Activated CD8-positive, alpha-beta memory T cell treated with anti-CD3 and anti-CD28 coated beads, Interleukin-2, amount 10 ng/mL, durations not matched to agents 7 days and 5 days (primary cell): ENCODE measurements around the gene TMEM254. TPM values are rescaled to one million over a fixed set of nuclear protein-coding genes. Genes with fewer than 3 reads are reported as not detected.
"Not testable (repeated sequence)": the region's sequence is repeated elsewhere in the genome, so short reads cannot be mapped to it uniquely, and the experiment has no call there.

Source experiments
- ATAC-seq: fragments of 150-1000 bp; cut with Tn5 transposase; one replicate; pipeline ENCODE4 v1.10.0; 2021; ENCODE audit warnings: moderate library complexity
- CTCF ChIA-PET: fragments of 350-600 bp; sonication (Branson Sonifier 250); formaldehyde crosslinking; loops from one replicate; lab custom pipeline; 2021; ENCODE audit warnings: antibody characterized with exemption; lab: Charles Lee
- DNase-seq: peaks from one replicate; pipeline ENCODE4 v3.0.0-alpha.2; 2020
- H3K27ac Mint-ChIP-seq: one replicate; pipeline ENCODE4 v1.8.0; 2021; ENCODE audit warnings: mild to moderate bottlenecking, mixed read lengths
- H3K27me3 Mint-ChIP-seq: one replicate; pipeline ENCODE4 v1.8.0; 2021; ENCODE audit warnings: mixed read lengths
- H3K36me3 Mint-ChIP-seq: one replicate; pipeline ENCODE4 v1.8.0; 2021; ENCODE audit warnings: mild to moderate bottlenecking, mixed read lengths
- H3K4me1 Mint-ChIP-seq: one replicate; pipeline ENCODE4 v1.8.0; 2021; ENCODE audit warnings: mixed read lengths
- H3K4me3 Mint-ChIP-seq: one replicate; pipeline ENCODE4 v1.8.0; 2021; ENCODE audit warnings: mild to moderate bottlenecking, moderate library complexity, mixed read lengths
- H3K9me3 Mint-ChIP-seq: one replicate; pipeline ENCODE4 v1.8.0; 2022; ENCODE audit warnings: low read depth, mixed read lengths
- total RNA-seq, 2 experiments: library from RNA; stranded (reverse); gene quantifications; one replicate each; pipeline ENCODE4 v1.2.3, GENCODE V29; 2021

TMEM254 gene, protein sequence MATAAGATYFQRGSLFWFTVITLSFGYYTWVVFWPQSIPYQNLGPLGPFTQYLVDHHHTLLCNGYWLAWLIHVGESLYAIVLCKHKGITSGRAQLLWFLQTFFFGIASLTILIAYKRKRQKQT
- 10 to 100 TPM; 12.4 to 13.9 TPM for total RNA-seq

- H3K27ac Mint-ChIP-seq: peak within 1 kb of the TSS; percentile 95
- peak within 1 kb of the TSS; percentile 98 for H3K4me3 Mint-ChIP-seq
- ATAC-seq: peak; percentile 89
- H3K9me3 Mint-ChIP-seq: no peaks in the 10 kb centered on the region
- H3K36me3 Mint-ChIP-seq: peaks cover 3% of the 10 kb centered on the region
- H3K4me1 Mint-ChIP-seq: peaks cover 24% of the 10 kb centered on the region
- CTCF ChIA-PET: interaction anchor here (0.8 to 4.0 kb wide), 7 partner anchors 9 to 65 kb away, joined by 3 to 12 read pairs (median 6); no protein-coding TSS in a partner anchor
- DNase-seq: peak; percentile 94
- H3K27me3 Mint-ChIP-seq: no peaks in the 10 kb centered on the region
These were observed at the start of gene TMEM254 for GRCh38 chr10:80078448-80079311. Gene TMEM254, plus strand, starts transcription at chr10:80078665. Its CDS starts 35 bp downstream, at chr10:80078700.

DNA sequence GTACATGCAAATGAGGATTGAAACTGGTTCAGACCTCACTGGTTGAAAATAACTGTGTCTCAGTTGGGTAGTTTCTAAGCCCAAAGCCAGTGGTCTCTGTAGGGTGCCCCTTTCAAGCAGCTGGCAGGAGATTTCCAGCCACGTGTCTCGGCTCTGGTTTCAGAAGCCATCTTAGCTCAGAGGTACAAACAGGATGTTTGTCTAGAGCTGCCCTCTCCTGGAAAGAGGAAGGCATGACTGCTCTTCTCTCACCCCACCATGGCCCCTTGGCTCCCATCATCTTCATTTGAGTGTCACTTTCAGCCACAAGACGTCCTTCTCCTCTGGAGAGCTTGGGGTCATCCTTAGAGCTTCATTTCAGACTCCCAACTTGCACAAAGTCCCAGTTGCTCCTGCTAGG, 49.3 kb upstream of the TMEM254 start:
- H3K4me3 Mint-ChIP-seq, DNase-seq, CTCF ChIA-PET, H3K27ac Mint-ChIP-seq, H3K36me3 Mint-ChIP-seq, H3K4me1 Mint-ChIP-seq, H3K9me3 Mint-ChIP-seq, ATAC-seq, H3K27me3 Mint-ChIP-seq: not testable (repeated sequence)

GRCh38 chr10:80029865-80030264, 48.6 kb upstream of the TMEM254 start:
- ATAC-seq, H3K9me3 Mint-ChIP-seq, DNase-seq, H3K36me3 Mint-ChIP-seq, H3K27ac Mint-ChIP-seq, H3K4me3 Mint-ChIP-seq, H3K4me1 Mint-ChIP-seq, CTCF ChIA-PET: not testable (repeated sequence)
- peaks cover 10% of the 10 kb centered on the region for H3K27me3 Mint-ChIP-seq

DNA sequence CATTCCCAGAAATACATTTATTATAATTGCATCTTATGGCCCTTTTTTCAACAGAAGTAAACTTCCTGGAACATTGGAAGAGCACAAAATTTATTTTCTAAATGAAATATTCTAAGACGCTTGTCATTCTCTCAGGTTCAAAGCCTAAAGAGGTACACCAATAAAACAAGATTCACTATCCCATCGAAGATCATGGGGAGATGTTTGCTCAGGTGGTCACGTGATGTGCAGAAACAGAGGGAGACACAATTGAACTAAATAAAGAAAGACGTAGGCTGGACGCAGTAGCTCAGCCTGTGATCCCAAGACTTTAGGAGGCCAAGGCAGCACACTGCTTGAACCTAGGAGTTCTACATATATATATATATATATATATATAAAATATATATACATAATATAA, 46.0 kb upstream of the TMEM254 start:
- no peak for ATAC-seq
- no peaks in the 10 kb centered on the region for H3K4me1 Mint-ChIP-seq
- CTCF ChIA-PET: no interaction called here
- H3K9me3 Mint-ChIP-seq: no peaks in the 10 kb centered on the region
- no peaks in the 10 kb centered on the region for H3K36me3 Mint-ChIP-seq
- no peak for DNase-seq
- no peak overlapping the region for H3K4me3 Mint-ChIP-seq
- no peak overlapping the region for H3K27ac Mint-ChIP-seq
- peaks cover 7% of the 10 kb centered on the region for H3K27me3 Mint-ChIP-seq

DNA sequence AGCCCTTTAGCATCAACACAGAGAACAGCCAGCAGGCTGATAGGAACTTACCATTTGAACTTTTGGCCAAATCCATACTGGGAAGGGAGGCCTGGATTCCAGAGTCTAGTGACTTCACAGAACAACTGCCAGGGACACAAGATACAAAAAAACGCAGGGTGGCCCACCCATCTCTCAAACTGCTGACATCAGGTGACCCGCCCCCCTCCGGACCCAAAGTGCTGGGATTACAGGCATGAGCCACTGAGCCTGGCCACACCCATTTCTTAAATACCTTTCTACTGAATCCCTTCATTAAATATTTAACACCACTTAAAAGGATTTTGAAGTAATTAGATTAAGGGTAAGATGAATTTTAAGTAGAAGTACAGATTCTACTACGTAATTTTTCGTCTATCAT, 43.7 kb upstream of the TMEM254 start:
- CTCF ChIA-PET: not testable (repeated sequence)

DNA sequence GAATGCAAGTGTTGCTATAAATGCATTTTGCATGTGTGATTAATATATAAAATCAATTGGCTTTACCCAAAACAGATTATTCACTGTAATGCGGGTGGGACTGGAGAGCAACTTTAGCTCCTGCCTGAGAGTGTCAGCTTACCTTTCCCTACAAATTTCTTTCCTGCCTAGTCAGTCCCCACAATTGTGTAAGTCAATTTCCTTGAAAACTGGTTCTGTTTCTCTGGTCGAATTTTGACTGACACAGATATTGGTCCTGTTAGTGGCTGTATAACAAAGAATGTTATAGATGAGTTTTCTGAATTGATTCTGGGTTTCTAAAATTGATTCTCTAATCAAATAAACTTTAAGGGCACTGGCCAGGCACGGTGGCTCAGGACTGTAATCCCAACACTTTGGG, 43.0 kb upstream of the TMEM254 start:
- DNase-seq, H3K27me3 Mint-ChIP-seq, H3K4me1 Mint-ChIP-seq, CTCF ChIA-PET, H3K4me3 Mint-ChIP-seq, H3K36me3 Mint-ChIP-seq, ATAC-seq, H3K27ac Mint-ChIP-seq, H3K9me3 Mint-ChIP-seq: not testable (repeated sequence)

More for the DNA sequence above, 43.7 kb upstream of the TMEM254 start:
- H3K9me3 Mint-ChIP-seq, H3K27ac Mint-ChIP-seq, H3K4me3 Mint-ChIP-seq, H3K36me3 Mint-ChIP-seq, H3K4me1 Mint-ChIP-seq, DNase-seq, H3K27me3 Mint-ChIP-seq, ATAC-seq: not testable (repeated sequence)

- H3K4me3 Mint-ChIP-seq, H3K36me3 Mint-ChIP-seq, ATAC-seq, DNase-seq, CTCF ChIA-PET, H3K9me3 Mint-ChIP-seq, H3K4me1 Mint-ChIP-seq, H3K27ac Mint-ChIP-seq: not testable (repeated sequence)
- H3K27me3 Mint-ChIP-seq: peaks cover 13% of the 10 kb centered on the region
These were observed 41.5 kb upstream of the TMEM254 start for GRCh38 chr10:80036921-80037500.

DNA sequence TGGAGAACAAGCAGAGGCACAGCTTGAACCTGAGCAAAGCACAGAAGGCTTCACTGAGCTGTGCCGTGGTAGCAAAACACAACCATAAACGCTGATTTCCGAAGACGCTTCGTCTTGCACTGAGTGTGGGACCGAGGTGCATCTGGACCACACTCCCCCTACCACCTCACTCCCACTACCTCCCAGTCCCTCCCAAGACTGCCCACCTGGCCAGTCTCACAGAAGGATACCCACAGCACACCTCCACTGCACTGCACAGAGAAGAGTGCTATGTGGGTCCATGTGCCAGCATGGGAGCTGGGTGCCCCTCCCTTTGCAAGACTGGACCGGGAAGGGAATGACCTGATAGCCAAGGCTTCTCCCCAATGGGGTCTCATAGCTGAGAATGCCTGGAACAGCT, 40.2 kb upstream of the TMEM254 start:
- DNase-seq, H3K4me1 Mint-ChIP-seq, H3K36me3 Mint-ChIP-seq, CTCF ChIA-PET, H3K9me3 Mint-ChIP-seq, ATAC-seq, H3K27ac Mint-ChIP-seq, H3K4me3 Mint-ChIP-seq: not testable (repeated sequence)
- peaks cover 11% of the 10 kb centered on the region for H3K27me3 Mint-ChIP-seq

DNA sequence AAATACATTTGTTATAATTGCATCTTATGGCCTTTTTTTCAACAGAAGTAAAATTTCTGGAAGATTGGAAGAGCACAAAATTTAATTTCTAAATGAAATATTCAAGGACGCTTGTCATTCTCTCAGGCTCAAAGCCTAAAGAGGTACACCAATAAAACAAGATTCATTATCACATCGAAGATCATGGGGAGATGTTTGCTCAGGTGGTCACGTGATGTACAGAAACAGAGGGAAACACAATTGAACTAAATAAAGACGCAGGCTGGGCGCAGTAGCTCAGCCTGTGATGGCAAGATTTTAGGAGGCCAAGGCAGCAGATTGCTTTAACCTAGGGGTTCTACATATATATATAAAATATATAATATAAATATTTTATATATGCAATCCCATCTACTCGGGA, 37.3 kb upstream of the TMEM254 start:
- peaks cover 7% of the 10 kb centered on the region for H3K27me3 Mint-ChIP-seq
- no peaks in the 10 kb centered on the region for H3K9me3 Mint-ChIP-seq
- ATAC-seq (no peak), DNase-seq (no peak)
- H3K4me3 Mint-ChIP-seq: no peak overlapping the region
- no peaks in the 10 kb centered on the region for H3K4me1 Mint-ChIP-seq
- CTCF ChIA-PET: no interaction called here
- H3K36me3 Mint-ChIP-seq: no peaks in the 10 kb centered on the region
- no peak overlapping the region for H3K27ac Mint-ChIP-seq

DNA sequence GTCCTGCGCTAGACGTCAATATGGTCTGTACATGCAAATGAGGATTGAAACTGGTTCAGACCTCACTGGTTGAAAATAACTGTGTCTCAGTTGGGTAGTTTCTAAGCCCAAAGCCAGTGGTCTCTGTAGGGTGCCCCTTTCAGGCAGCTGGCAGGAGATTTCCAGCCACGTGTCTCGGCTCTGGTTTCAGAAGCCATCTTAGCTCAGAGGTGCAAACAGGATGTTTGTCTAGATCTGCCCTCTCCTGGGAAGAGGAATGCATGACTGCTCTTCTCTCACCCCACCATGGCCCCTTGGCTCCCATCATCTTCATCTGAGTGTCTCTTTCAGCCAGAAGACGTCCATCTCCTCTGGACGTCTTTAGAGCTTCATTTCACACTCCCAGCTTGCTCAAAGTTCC, 33.5 kb upstream of the TMEM254 start:
- not testable (repeated sequence) for H3K27ac Mint-ChIP-seq, H3K9me3 Mint-ChIP-seq, H3K36me3 Mint-ChIP-seq, H3K4me3 Mint-ChIP-seq, DNase-seq, H3K4me1 Mint-ChIP-seq, ATAC-seq
- H3K27me3 Mint-ChIP-seq: peaks cover 15% of the 10 kb centered on the region
- CTCF ChIA-PET: interaction anchor here (1.4 kb wide), 1 partner anchor 37 kb away, joined by 3 read pairs; no protein-coding TSS in a partner anchor

DNA sequence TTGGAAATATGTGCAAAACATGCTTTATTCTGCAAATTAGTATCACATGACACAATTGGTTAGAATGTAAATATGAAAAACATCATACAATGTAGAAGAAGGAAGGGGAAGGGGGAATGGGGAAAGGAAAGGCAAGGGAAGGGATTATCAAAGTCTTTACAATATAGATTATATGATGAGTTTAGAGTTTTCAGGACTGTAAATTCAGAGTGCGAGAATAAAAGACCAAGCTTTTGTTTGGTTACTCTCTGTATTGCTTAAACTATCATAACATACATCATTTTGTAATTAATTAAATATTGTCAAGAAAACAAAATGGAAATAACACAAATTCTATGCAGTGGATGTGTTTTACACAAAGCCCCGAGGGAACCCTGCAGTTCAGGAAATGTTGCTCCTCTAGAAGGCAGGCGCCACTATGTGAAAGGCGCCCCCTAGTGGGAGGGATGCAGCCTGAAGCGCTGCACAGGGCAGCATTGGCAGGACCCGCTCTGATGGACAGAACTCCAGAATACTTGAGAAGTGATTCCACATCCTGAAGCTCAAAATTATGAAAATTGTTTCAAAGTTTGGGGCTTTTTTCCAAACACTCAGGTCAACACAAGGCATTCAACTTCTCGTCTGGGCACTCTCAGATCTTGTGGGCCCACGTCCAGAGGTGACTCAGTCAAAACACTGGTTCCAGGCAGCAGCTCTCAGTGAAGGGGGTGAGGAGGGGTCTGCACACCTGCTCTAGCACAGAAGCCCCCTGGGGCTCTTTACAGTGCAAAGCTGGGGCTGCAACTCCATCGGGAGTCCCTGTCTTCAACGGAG, 31.6 kb upstream of the TMEM254 start:
- ATAC-seq: peak; percentile 80
- H3K9me3 Mint-ChIP-seq: no peaks in the 10 kb centered on the region
- H3K4me3 Mint-ChIP-seq: no peak overlapping the region
- H3K27me3 Mint-ChIP-seq: peaks cover 7% of the 10 kb centered on the region
- CTCF ChIA-PET: interaction anchor here (0.6 to 2.0 kb wide), 15 partner anchors 10 to 510 kb away, joined by 3 to 9 read pairs (median 3); partner anchors contain the start of gene TMEM254
- H3K27ac Mint-ChIP-seq: no peak overlapping the region
- H3K4me1 Mint-ChIP-seq: no peaks in the 10 kb centered on the region
- DNase-seq: peak; percentile 76
- no peaks in the 10 kb centered on the region for H3K36me3 Mint-ChIP-seq

DNA sequence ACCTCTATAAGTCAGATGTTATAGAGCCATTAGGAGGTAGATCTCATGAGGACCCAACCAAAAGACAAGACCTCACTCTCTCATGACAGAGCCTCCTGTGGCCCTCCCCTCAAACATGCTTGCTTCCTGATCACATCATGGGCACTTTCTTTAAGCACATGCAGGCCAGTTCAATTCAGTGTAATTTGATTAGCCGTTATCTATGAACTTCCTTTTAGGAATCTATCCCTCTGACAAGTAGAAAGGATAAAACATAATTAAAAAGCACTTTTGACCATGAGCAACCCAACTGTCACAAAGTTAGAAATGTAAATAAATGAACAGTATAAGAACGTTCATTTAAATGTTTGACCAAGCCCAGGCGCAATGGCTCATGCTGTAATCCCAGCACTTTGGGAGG, 27.7 kb upstream of the TMEM254 start:
- no peaks in the 10 kb centered on the region for H3K36me3 Mint-ChIP-seq
- no peak overlapping the region for H3K4me3 Mint-ChIP-seq

GRCh38 chr10:80051993-80052392, 26.5 kb upstream of the TMEM254 start:
- no peaks in the 10 kb centered on the region for H3K9me3 Mint-ChIP-seq
- H3K27me3 Mint-ChIP-seq: peaks cover 7% of the 10 kb centered on the region
- no peak for DNase-seq
- H3K27ac Mint-ChIP-seq: no peak overlapping the region
- CTCF ChIA-PET: interaction anchor here (1.7 kb wide), 1 partner anchor 209 kb away, joined by 3 read pairs; no protein-coding TSS in a partner anchor
- no peak overlapping the region for H3K4me3 Mint-ChIP-seq
- no peaks in the 10 kb centered on the region for H3K36me3 Mint-ChIP-seq
- no peak for ATAC-seq
- no peaks in the 10 kb centered on the region for H3K4me1 Mint-ChIP-seq

More for the DNA sequence above, 27.7 kb upstream of the TMEM254 start:
- DNase-seq (no peak), ATAC-seq (no peak)
- Mint-ChIP-seq H3K9me3 (no peaks in the 10 kb centered on the region), H3K27me3 (peaks cover 7% of the 10 kb centered on the region), H3K4me1 (no peaks in the 10 kb centered on the region), H3K27ac (no peak overlapping the region)
- CTCF ChIA-PET: no interaction called here
